ENCODE data around the gene ST6GALNAC4. TPM values are rescaled to one million over a fixed set of nuclear protein-coding genes. Genes with fewer than 3 reads are reported as not detected.
A peak's percentile ranks its signal among the peaks of the same experiment; 100 is the strongest.

ST6GALNAC4 gene
- total RNA-seq, 1 experiment from 2014 or later: 25.7 TPM

DNA sequence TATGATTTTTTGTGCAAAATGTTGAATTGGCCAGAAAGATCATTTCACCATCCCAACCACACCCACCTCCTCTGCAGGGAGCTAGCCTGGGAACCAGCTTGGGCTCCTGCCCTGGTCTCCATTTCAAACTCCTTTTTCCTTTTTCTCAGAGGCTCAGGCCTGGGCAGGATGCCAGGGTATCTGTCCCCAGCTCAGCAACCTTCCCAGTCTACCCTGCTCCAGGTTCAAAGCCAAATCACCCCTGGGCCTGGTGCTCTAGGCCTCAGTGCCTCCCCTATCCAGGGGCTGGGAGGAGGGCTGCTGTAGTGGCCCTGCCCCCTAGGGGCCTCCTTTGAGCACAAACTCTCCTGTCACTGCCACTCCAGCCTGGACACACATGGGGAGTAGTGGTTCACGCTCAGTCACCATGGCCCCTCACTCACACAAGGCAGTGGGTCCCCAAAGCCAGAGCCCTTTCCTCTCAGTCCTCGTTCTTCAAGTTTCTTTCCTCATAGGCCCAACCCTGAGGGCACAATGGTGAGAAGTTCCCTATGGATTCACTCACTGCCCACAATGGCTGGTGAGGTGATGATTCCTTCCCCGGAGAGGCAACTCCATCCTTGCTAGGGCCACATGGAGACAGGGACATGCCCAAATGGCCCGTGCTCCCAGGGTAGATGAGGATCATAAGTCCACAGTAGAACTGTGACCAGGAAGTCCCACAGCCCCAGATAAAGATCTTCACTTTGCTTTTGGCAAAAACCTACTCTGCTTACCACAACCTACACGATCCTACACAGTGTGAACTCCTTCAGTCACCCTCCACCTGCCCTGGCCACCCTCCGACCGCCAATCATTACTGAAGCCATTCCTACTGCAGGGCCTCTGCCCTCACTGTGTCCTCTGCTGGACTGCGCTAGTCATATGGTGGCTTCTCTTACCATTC, 1.6 kb upstream of the ST6GALNAC4 start:
- Mint-ChIP-seq H3K27ac (no peak overlapping the region), H3K4me1 (peaks cover 19% of the 10 kb centered on the region), H3K9me3 (no peaks in the 10 kb centered on the region), H3K4me3 (no peak overlapping the region), H3K27me3 (ENCODE audit: low read depth) (peaks cover 11% of the 10 kb centered on the region), H3K36me3 (no peaks in the 10 kb centered on the region)
- peak; percentile 55 for DNase-seq (ENCODE audit: low spot score)
- ChIA-PET CTCF (interaction anchor here (1.0 to 2.4 kb wide), 9 partner anchors 12 to 147 kb away, joined by 3 to 9 read pairs (median 6); partner anchors contain the start of genes CDK9 and PIP5KL1), POLR2A (interaction anchor here (0.5 kb wide), 1 partner anchor 19 kb away, joined by 3 read pairs; no protein-coding TSS in a partner anchor)
- peak; percentile 17 for ATAC-seq
- TF ChIP-seq, protein P1, sequence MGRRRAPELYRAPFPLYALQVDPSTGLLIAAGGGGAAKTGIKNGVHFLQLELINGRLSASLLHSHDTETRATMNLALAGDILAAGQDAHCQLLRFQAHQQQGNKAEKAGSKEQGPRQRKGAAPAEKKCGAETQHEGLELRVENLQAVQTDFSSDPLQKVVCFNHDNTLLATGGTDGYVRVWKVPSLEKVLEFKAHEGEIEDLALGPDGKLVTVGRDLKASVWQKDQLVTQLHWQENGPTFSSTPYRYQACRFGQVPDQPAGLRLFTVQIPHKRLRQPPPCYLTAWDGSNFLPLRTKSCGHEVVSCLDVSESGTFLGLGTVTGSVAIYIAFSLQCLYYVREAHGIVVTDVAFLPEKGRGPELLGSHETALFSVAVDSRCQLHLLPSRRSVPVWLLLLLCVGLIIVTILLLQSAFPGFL (CRISPR knock-in tag; IDR thresholded peaks at IDR 0.05; ENCODE audit: borderline replicate concordance): no peak
- TF ChIP-seq, protein P2, sequence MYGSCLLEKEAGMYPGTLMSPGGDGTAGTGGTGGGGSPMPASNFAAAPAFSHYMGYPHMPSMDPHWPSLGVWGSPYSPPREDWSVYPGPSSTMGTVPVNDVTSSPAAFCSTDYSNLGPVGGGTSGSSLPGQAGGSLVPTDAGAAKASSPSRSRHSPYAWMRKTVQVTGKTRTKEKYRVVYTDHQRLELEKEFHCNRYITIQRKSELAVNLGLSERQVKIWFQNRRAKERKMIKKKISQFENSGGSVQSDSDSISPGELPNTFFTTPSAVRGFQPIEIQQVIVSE (CRISPR knock-in tag; IDR thresholded peaks at IDR 0.05; ENCODE audit: borderline replicate concordance): no peak
- TF ChIP-seq TEAD1 (CRISPR knock-in tag; IDR thresholded peaks at IDR 0.05): no peak
- TF ChIP-seq, protein P3, sequence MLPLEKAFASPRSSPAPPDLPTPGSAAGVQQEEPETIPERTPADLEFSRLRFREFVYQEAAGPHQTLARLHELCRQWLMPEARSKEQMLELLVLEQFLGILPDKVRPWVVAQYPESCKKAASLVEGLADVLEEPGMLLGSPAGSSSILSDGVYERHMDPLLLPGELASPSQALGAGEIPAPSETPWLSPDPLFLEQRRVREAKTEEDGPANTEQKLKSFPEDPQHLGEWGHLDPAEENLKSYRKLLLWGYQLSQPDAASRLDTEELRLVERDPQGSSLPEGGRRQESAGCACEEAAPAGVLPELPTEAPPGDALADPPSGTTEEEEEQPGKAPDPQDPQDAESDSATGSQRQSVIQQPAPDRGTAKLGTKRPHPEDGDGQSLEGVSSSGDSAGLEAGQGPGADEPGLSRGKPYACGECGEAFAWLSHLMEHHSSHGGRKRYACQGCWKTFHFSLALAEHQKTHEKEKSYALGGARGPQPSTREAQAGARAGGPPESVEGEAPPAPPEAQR (CRISPR knock-in tag; IDR thresholded peaks at IDR 0.05): no peak

DNA sequence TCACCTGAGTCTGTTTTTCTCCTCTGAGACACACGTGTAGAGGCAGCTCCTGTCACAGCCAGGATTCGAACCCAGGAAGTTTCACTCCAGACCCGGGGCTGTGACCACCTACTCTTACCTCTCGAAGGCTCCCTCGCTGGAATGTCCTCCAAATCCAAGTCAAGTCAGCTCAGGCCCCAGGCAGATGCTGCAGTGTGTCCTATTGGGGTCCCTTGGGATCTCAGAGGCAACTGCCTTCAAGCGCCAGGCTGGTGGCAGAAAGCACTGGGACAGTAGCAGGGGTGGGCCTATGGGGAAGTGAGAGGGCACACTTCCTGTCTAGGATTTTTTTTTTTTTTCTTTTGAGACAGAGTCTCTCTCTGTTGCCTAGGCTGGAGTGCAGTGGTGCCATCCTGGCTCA, 762 bp upstream of the ST6GALNAC4 start:
- Mint-ChIP-seq H3K27me3 (ENCODE audit: low read depth) (peaks cover 11% of the 10 kb centered on the region), H3K4me3 (no peak overlapping the region), H3K9me3 (no peaks in the 10 kb centered on the region), H3K27ac (no peak overlapping the region), H3K4me1 (peaks cover 19% of the 10 kb centered on the region), H3K36me3 (no peaks in the 10 kb centered on the region; the same call in 1 of the 2 replicates)
- ATAC-seq: no peak
- TF ChIP-seq, protein P4, sequence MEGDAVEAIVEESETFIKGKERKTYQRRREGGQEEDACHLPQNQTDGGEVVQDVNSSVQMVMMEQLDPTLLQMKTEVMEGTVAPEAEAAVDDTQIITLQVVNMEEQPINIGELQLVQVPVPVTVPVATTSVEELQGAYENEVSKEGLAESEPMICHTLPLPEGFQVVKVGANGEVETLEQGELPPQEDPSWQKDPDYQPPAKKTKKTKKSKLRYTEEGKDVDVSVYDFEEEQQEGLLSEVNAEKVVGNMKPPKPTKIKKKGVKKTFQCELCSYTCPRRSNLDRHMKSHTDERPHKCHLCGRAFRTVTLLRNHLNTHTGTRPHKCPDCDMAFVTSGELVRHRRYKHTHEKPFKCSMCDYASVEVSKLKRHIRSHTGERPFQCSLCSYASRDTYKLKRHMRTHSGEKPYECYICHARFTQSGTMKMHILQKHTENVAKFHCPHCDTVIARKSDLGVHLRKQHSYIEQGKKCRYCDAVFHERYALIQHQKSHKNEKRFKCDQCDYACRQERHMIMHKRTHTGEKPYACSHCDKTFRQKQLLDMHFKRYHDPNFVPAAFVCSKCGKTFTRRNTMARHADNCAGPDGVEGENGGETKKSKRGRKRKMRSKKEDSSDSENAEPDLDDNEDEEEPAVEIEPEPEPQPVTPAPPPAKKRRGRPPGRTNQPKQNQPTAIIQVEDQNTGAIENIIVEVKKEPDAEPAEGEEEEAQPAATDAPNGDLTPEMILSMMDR (IDR thresholded peaks at IDR 0.05): no peak
- TF ChIP-seq, protein P5, sequence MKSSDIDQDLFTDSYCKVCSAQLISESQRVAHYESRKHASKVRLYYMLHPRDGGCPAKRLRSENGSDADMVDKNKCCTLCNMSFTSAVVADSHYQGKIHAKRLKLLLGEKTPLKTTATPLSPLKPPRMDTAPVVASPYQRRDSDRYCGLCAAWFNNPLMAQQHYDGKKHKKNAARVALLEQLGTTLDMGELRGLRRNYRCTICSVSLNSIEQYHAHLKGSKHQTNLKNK (CRISPR knock-in tag; IDR thresholded peaks at IDR 0.05): no peak
- TF ChIP-seq ETV6 (CRISPR knock-in tag; IDR thresholded peaks at IDR 0.05) (no peak), CREB1 (CRISPR knock-in tag; IDR thresholded peaks at IDR 0.05) (no peak), NFE2L1 (CRISPR knock-in tag; IDR thresholded peaks at IDR 0.05) (no peak), GRHL2 (CRISPR knock-in tag; IDR thresholded peaks at IDR 0.05; ENCODE audit: insufficient replicate concordance, severe bottlenecking) (no peak), MYBL2 (CRISPR knock-in tag; IDR thresholded peaks at IDR 0.05) (no peak), CREM (CRISPR knock-in tag; IDR thresholded peaks at IDR 0.05) (no peak)
- TF ChIP-seq, protein P2 (CRISPR knock-in tag; IDR thresholded peaks at IDR 0.05; ENCODE audit: borderline replicate concordance): no peak
- TF ChIP-seq, protein P6, sequence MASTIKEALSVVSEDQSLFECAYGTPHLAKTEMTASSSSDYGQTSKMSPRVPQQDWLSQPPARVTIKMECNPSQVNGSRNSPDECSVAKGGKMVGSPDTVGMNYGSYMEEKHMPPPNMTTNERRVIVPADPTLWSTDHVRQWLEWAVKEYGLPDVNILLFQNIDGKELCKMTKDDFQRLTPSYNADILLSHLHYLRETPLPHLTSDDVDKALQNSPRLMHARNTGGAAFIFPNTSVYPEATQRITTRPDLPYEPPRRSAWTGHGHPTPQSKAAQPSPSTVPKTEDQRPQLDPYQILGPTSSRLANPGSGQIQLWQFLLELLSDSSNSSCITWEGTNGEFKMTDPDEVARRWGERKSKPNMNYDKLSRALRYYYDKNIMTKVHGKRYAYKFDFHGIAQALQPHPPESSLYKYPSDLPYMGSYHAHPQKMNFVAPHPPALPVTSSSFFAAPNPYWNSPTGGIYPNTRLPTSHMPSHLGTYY (CRISPR knock-in tag; IDR thresholded peaks at IDR 0.05): no peak
- TF ChIP-seq, protein P7, sequence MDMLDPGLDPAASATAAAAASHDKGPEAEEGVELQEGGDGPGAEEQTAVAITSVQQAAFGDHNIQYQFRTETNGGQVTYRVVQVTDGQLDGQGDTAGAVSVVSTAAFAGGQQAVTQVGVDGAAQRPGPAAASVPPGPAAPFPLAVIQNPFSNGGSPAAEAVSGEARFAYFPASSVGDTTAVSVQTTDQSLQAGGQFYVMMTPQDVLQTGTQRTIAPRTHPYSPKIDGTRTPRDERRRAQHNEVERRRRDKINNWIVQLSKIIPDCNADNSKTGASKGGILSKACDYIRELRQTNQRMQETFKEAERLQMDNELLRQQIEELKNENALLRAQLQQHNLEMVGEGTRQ (CRISPR knock-in tag; IDR thresholded peaks at IDR 0.05): no peak
- TF ChIP-seq, protein P8, sequence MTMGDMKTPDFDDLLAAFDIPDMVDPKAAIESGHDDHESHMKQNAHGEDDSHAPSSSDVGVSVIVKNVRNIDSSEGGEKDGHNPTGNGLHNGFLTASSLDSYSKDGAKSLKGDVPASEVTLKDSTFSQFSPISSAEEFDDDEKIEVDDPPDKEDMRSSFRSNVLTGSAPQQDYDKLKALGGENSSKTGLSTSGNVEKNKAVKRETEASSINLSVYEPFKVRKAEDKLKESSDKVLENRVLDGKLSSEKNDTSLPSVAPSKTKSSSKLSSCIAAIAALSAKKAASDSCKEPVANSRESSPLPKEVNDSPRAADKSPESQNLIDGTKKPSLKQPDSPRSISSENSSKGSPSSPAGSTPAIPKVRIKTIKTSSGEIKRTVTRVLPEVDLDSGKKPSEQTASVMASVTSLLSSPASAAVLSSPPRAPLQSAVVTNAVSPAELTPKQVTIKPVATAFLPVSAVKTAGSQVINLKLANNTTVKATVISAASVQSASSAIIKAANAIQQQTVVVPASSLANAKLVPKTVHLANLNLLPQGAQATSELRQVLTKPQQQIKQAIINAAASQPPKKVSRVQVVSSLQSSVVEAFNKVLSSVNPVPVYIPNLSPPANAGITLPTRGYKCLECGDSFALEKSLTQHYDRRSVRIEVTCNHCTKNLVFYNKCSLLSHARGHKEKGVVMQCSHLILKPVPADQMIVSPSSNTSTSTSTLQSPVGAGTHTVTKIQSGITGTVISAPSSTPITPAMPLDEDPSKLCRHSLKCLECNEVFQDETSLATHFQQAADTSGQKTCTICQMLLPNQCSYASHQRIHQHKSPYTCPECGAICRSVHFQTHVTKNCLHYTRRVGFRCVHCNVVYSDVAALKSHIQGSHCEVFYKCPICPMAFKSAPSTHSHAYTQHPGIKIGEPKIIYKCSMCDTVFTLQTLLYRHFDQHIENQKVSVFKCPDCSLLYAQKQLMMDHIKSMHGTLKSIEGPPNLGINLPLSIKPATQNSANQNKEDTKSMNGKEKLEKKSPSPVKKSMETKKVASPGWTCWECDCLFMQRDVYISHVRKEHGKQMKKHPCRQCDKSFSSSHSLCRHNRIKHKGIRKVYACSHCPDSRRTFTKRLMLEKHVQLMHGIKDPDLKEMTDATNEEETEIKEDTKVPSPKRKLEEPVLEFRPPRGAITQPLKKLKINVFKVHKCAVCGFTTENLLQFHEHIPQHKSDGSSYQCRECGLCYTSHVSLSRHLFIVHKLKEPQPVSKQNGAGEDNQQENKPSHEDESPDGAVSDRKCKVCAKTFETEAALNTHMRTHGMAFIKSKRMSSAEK (CRISPR knock-in tag; IDR thresholded peaks at IDR 0.05; ENCODE audit: borderline replicate concordance): no peak
- ChIA-PET POLR2A (interaction anchor here (0.5 to 1.0 kb wide), 2 partner anchors 18 to 98 kb away, joined by 3 read pairs; no protein-coding TSS in a partner anchor), CTCF (interaction anchor here (0.6 to 2.4 kb wide), 21 partner anchors 11 to 207 kb away, joined by 3 to 20 read pairs (median 6); partner anchors contain the start of genes CDK9, FPGS, PIP5KL1 and TOR2A)
- no peak for DNase-seq (ENCODE audit: low spot score)

Measured in WTC11 (cell line).